Adrenal gland (tissue), 5 donors: ENCODE measurements around the gene REEP5.

Experiments
- POLR2A ChIP-seq, 2 donors: fragments of 450-650 bp; IDR thresholded peaks; one replicate each; pipeline ENCODE4 v1.6.1; 2017; ENCODE audit warnings: antibody characterized with exemption in 2 of 2, mild to moderate bottlenecking in 2 of 2, moderate library complexity in 1 of 2
- TF ChIP-seq, protein P1 (sequence below), 6 experiments: fragments of 450-650 bp in 4 of 6; fragments of 200-600 bp in 2 of 6; sonication (generic) in 1 of 6; IDR thresholded peaks; 1 replicate in 5 of 6; 2 replicates in 1 of 6; pipeline versions ENCODE4 v1.5.1 to v1.8.0; 2016 to 2021; ENCODE audit warnings: antibody characterized with exemption in 6 of 6, mild to moderate bottlenecking in 2 of 6, moderate library complexity in 1 of 6
- donor health status: DM: no; HTN: no; CAD: no.

GRCh38 chr5:112934366-112934663, 12.3 kb upstream of the REEP5 start:
- TF ChIP-seq, protein P1, sequence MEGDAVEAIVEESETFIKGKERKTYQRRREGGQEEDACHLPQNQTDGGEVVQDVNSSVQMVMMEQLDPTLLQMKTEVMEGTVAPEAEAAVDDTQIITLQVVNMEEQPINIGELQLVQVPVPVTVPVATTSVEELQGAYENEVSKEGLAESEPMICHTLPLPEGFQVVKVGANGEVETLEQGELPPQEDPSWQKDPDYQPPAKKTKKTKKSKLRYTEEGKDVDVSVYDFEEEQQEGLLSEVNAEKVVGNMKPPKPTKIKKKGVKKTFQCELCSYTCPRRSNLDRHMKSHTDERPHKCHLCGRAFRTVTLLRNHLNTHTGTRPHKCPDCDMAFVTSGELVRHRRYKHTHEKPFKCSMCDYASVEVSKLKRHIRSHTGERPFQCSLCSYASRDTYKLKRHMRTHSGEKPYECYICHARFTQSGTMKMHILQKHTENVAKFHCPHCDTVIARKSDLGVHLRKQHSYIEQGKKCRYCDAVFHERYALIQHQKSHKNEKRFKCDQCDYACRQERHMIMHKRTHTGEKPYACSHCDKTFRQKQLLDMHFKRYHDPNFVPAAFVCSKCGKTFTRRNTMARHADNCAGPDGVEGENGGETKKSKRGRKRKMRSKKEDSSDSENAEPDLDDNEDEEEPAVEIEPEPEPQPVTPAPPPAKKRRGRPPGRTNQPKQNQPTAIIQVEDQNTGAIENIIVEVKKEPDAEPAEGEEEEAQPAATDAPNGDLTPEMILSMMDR (IDR thresholded peaks at IDR 0.05), result no peak
- no peak for TF ChIP-seq POLR2A (IDR thresholded peaks at IDR 0.05)
